NB4 (cell line): ENCODE data around the gene ADAP1.

Experiments
- MYC ChIP-seq: IDR thresholded peaks from 2 replicates; pipeline ENCODE4 v1.6.1; 2011; ENCODE audit warnings: low read depth, low read length
- POLR2A ChIP-seq: IDR thresholded peaks from 2 replicates; pipeline ENCODE4 v1.6.1; 2011; ENCODE audit warnings: mild to moderate bottlenecking; ENCODE audit not compliant: insufficient read length; ENCODE audit errors: extremely low read depth
- TF ChIP-seq, protein P1 (sequence below): IDR thresholded peaks from one replicate; pipeline ENCODE4 v1.5.1; 2012; ENCODE audit warnings: low read depth, low read length
- TF ChIP-seq, protein P2 (sequence below): IDR thresholded peaks from 2 replicates; pipeline ENCODE4 v1.6.1; 2011; ENCODE audit warnings: low read depth, low read length

- TF ChIP-seq POLR2A (no peak), MYC (no peak)
- TF ChIP-seq, protein P1, sequence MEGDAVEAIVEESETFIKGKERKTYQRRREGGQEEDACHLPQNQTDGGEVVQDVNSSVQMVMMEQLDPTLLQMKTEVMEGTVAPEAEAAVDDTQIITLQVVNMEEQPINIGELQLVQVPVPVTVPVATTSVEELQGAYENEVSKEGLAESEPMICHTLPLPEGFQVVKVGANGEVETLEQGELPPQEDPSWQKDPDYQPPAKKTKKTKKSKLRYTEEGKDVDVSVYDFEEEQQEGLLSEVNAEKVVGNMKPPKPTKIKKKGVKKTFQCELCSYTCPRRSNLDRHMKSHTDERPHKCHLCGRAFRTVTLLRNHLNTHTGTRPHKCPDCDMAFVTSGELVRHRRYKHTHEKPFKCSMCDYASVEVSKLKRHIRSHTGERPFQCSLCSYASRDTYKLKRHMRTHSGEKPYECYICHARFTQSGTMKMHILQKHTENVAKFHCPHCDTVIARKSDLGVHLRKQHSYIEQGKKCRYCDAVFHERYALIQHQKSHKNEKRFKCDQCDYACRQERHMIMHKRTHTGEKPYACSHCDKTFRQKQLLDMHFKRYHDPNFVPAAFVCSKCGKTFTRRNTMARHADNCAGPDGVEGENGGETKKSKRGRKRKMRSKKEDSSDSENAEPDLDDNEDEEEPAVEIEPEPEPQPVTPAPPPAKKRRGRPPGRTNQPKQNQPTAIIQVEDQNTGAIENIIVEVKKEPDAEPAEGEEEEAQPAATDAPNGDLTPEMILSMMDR = no peak
- TF ChIP-seq, protein P2, sequence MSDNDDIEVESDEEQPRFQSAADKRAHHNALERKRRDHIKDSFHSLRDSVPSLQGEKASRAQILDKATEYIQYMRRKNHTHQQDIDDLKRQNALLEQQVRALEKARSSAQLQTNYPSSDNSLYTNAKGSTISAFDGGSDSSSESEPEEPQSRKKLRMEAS = no peak
Observed at GRCh38 chr7:900331-901040, 54.0 kb downstream of the ADAP1 start.
